Vagina (tissue), 2 donors: ENCODE data around the gene EYS. TPM values are rescaled to one million over a fixed set of nuclear protein-coding genes. Genes with fewer than 3 reads are reported as not detected.

ENCODE experiments used
- DNase-seq, 2 donors: peaks; one replicate each; pipeline ENCODE4 v3.0.0-alpha.2; 2017; ENCODE audit errors: extremely low spot score in 2 of 2
- H3K27ac ChIP-seq: fragments of 200-600 bp; sonication (generic); one replicate; pipeline ENCODE4 v1.5.1; 2019
- H3K27me3 ChIP-seq: fragments of 200-600 bp; sonication (generic); one replicate; pipeline ENCODE4 v1.5.1; 2019
- H3K36me3 ChIP-seq, 2 donors: fragments of 200-600 bp; sonication (generic); one replicate each; pipeline ENCODE4 v1.5.1; 2017 to 2019
- H3K4me1 ChIP-seq: fragments of 200-600 bp; sonication (generic); one replicate; pipeline ENCODE4 v1.5.1; 2019
- H3K4me3 ChIP-seq, 2 donors: fragments of 200-600 bp; sonication (generic); 1 replicate in 1 of 2; 2 replicates in 1 of 2; pipeline ENCODE4 v1.5.1; 2016 to 2019
- H3K9me3 ChIP-seq: fragments of 200-600 bp; sonication (generic); one replicate; pipeline ENCODE4 v1.5.1; 2019
- CTCF ChIP-seq, 3 experiments: fragments of 450-650 bp in 2 of 3; fragments of 200-600 bp in 1 of 3; sonication (generic) in 1 of 3; IDR thresholded peaks; one replicate each; pipeline ENCODE4 v1.5.1; 2017 to 2019; ENCODE audit warnings: antibody characterized with exemption in 3 of 3, mild to moderate bottlenecking in 2 of 3, moderate library complexity in 2 of 3
- POLR2A ChIP-seq, 2 donors: fragments of 450-650 bp; IDR thresholded peaks; one replicate each; pipeline ENCODE4 v1.6.1; 2017; ENCODE audit warnings: antibody characterized with exemption in 2 of 2, mild to moderate bottlenecking in 2 of 2, moderate library complexity in 2 of 2
- POLR2AphosphoS5 ChIP-seq, 2 donors: sonication (generic); formaldehyde crosslinking; IDR thresholded peaks; one replicate each; pipeline ENCODE4 v1.9.0; 2017; ENCODE audit warnings: antibody characterized with exemption in 2 of 2, mild to moderate bottlenecking in 2 of 2, low read depth in 1 of 2; ENCODE audit not compliant: insufficient read depth in 1 of 2
- intact Hi-C: fragments of 100-400 bp; cut with DNase I; formaldehyde crosslinking; loops from one replicate; pipeline ENCODE4 v1.15.1; 2023
- total RNA-seq: library from RNA; depleted of rRNA; stranded (reverse); fragments of >200 nt; gene quantifications from one replicate; pipeline ENCODE4 v1.2.3, GENCODE V29; 2016

The EYS gene
- total RNA-seq, 1 donor from 2014 or later, result not detected

- no peaks in the 10 kb centered on the region for H3K27me3 ChIP-seq
- no peak overlapping the region for H3K4me3 ChIP-seq
- H3K9me3 ChIP-seq, result no peaks in the 10 kb centered on the region
- H3K36me3 ChIP-seq, result no peaks in the 10 kb centered on the region
- TF ChIP-seq POLR2A (IDR thresholded peaks at IDR 0.05) (no peak), POLR2AphosphoS5 (IDR thresholded peaks at IDR 0.05; ENCODE audit: insufficient read depth in 1 of 2, low read depth in 1 of 2) (no peak), CTCF (IDR thresholded peaks at IDR 0.05) (no peak)
- DNase-seq, result no peak
- intact Hi-C loops, result no loop called here
- H3K4me1 ChIP-seq, result no peaks in the 10 kb centered on the region
- no peak overlapping the region for H3K27ac ChIP-seq
These were observed 590.7 kb downstream of the EYS start for GRCh38 chr6:65116326-65116725.

GRCh38 chr6:65113581-65113980 lies 593.4 kb downstream of the EYS start:
- Histone ChIP-seq H3K4me1 (no peaks in the 10 kb centered on the region), H3K36me3 (no peaks in the 10 kb centered on the region), H3K9me3 (no peaks in the 10 kb centered on the region), H3K27ac (no peak overlapping the region), H3K27me3 (no peaks in the 10 kb centered on the region), H3K4me3 (no peak overlapping the region)
- intact Hi-C loops, result no loop called here
- DNase-seq, result no peak
- TF ChIP-seq POLR2A (IDR thresholded peaks at IDR 0.05) (no peak), CTCF (IDR thresholded peaks at IDR 0.05) (no peak), POLR2AphosphoS5 (IDR thresholded peaks at IDR 0.05; ENCODE audit: insufficient read depth in 1 of 2, low read depth in 1 of 2) (no peak)

GRCh38 chr6:65112435-65112834 lies 594.6 kb downstream of the EYS start:
- intact Hi-C loops, result no loop called here
- H3K27me3 ChIP-seq, result no peaks in the 10 kb centered on the region

GRCh38 chr6:65110031-65110430 lies 597.0 kb downstream of the EYS start:
- no peak for TF ChIP-seq POLR2AphosphoS5 (IDR thresholded peaks at IDR 0.05; ENCODE audit: insufficient read depth in 1 of 2, low read depth in 1 of 2)
- TF ChIP-seq CTCF (IDR thresholded peaks at IDR 0.05), result no peak
- intact Hi-C loops, result no loop called here
- no peak overlapping the region for H3K4me3 ChIP-seq
- H3K27ac ChIP-seq, result no peak overlapping the region
- no peak for DNase-seq
- no peaks in the 10 kb centered on the region for H3K36me3 ChIP-seq
- no peaks in the 10 kb centered on the region for H3K9me3 ChIP-seq
- H3K4me1 ChIP-seq, result no peaks in the 10 kb centered on the region
- no peaks in the 10 kb centered on the region for H3K27me3 ChIP-seq

More at GRCh38 chr6:65112435-65112834, 594.6 kb downstream of the EYS start:
- Histone ChIP-seq H3K4me1 (no peaks in the 10 kb centered on the region), H3K4me3 (no peak overlapping the region), H3K27ac (no peak overlapping the region), H3K9me3 (no peaks in the 10 kb centered on the region), H3K36me3 (no peaks in the 10 kb centered on the region)
- no peak for TF ChIP-seq POLR2AphosphoS5 (IDR thresholded peaks at IDR 0.05; ENCODE audit: insufficient read depth in 1 of 2, low read depth in 1 of 2)
- no peak for TF ChIP-seq POLR2A (IDR thresholded peaks at IDR 0.05)
- no peak for TF ChIP-seq CTCF (IDR thresholded peaks at IDR 0.05)
- DNase-seq, result no peak

GRCh38 chr6:65098349-65098748 lies 608.7 kb downstream of the EYS start:
- no peak overlapping the region for H3K27ac ChIP-seq

More at GRCh38 chr6:65098349-65098748, 608.7 kb downstream of the EYS start:
- H3K36me3 ChIP-seq, result no peaks in the 10 kb centered on the region
- intact Hi-C loops, result no loop called here
- H3K4me1 ChIP-seq, result no peaks in the 10 kb centered on the region
- DNase-seq, result no peak
- no peak overlapping the region for H3K4me3 ChIP-seq
- no peaks in the 10 kb centered on the region for H3K9me3 ChIP-seq
- no peak for TF ChIP-seq CTCF (IDR thresholded peaks at IDR 0.05)
- H3K27me3 ChIP-seq, result no peaks in the 10 kb centered on the region
